ENCODE results near the gene FAM177B.
"Not testable (repeated sequence)": the region's sequence is repeated elsewhere in the genome, so short reads cannot be mapped to it uniquely, and the experiment has no call there.

Gene FAM177B

GRCh38 chr1:222739929-222740328 is 2.9 kb downstream of the FAM177B start:
- H3K4me3 ChIP-seq = no peak overlapping the region
- no peak for DNase-seq (ENCODE audit: low spot score)
- no peak for TF ChIP-seq CTCF (IDR thresholded peaks at IDR 0.05)
- H3K27ac ChIP-seq = no peak overlapping the region

- not testable (repeated sequence) for DNase-seq (ENCODE audit: low spot score); H3K4me3 ChIP-seq; H3K27ac ChIP-seq
These were observed 4.8 kb downstream of the FAM177B start for GRCh38 chr1:222741630-222742457.

GRCh38 chr1:222749927-222750326 is 12.9 kb downstream of the FAM177B start:
- no peak for DNase-seq (ENCODE audit: low spot score)
- no peak for TF ChIP-seq CTCF (IDR thresholded peaks at IDR 0.05)
- Histone ChIP-seq H3K4me3 (no peak overlapping the region), H3K27ac (no peak overlapping the region)

- Histone ChIP-seq H3K4me3 (no peak overlapping the region), H3K27ac (no peak overlapping the region)
- TF ChIP-seq CTCF (IDR thresholded peaks at IDR 0.05) = no peak
- no peak for DNase-seq (ENCODE audit: low spot score)
These were observed 13.6 kb downstream of the FAM177B start for GRCh38 chr1:222750651-222751050.

GRCh38 chr1:222751255-222751654 is 14.3 kb downstream of the FAM177B start:
- Histone ChIP-seq H3K4me3 (no peak overlapping the region), H3K27ac (no peak overlapping the region)
- no peak for DNase-seq (ENCODE audit: low spot score)
- TF ChIP-seq CTCF (IDR thresholded peaks at IDR 0.05) = no peak

GRCh38 chr1:222754366-222755139 is 17.6 kb downstream of the FAM177B start:
- no peak for TF ChIP-seq CTCF (IDR thresholded peaks at IDR 0.05)
- no peak overlapping the region for H3K27ac ChIP-seq
- no peak for DNase-seq (ENCODE audit: low spot score)
- no peak overlapping the region for H3K4me3 ChIP-seq

- H3K27ac ChIP-seq = no peak overlapping the region
- TF ChIP-seq CTCF (IDR thresholded peaks at IDR 0.05) = no peak
- no peak overlapping the region for H3K4me3 ChIP-seq
- DNase-seq (ENCODE audit: low spot score) = no peak
These were observed 20.8 kb downstream of the FAM177B start for GRCh38 chr1:222757646-222758268.
